DMS 273 (cell line): Measurements from ENCODE around the gene SMAD3.

Experiments used
- DNase-seq: peaks from one replicate; lab custom pipeline; 2025; ENCODE audit not compliant: unreplicated experiment; lab: John Stamatoyannopoulos, UW

The SMAD3 gene

DNA sequence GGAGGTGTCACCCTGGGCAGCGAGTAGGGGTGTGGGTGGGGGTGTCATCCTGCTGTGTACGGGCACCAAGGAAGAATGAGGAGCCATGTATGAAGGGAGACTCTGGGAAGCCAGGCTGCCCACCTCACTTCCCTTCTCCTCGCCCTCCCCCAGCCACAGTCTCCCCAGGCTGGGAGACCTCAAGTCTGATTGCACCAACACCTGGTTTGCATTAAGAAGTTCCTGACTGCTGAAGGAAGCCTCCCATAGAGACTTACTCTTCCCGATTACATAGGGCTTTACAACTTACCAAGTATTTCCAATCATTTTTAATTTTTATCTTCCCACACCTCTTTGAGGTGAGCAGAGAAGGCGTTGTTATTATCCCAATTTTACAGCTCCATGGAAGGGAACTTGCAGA lies 29.5 kb upstream of the SMAD3 start:
- no peak for DNase-seq

DNA sequence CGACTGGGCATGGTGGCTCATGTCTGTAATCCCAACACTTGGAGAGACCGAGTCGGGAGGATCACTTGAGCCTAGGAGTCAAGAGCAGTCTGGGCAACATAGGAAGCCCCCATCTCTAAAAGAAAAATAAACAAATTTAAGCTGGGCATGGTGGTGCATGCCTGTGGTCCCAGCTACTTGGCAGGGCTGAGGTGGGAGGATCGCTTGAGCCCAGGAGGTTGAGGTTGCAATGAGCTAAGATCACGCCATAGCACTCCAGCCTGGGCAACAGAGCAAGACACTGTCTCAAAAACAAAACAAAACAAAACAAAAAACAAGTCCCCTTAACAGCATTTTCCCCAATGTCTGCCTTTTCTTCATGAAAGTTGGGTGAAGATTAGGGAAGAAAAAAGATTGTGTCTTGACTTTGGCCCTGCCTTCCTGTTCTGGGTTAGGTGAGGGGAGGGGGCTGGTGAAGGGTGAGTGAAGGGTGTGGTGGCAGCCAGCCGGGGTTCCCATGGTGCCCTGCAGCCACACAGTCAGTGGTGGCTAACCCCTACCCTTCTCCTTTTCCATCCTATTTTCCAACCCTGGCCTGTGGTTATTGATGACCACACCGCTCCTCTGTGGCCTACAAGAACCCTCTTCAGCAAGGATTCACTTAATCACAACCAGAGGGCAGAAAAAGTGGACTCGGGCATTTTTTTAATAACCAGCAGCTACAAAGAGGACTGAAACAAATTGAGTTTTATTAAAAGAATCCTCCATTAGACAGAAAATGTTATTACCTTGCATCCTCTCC lies 28.4 kb upstream of the SMAD3 start:
- no peak for DNase-seq

DNA sequence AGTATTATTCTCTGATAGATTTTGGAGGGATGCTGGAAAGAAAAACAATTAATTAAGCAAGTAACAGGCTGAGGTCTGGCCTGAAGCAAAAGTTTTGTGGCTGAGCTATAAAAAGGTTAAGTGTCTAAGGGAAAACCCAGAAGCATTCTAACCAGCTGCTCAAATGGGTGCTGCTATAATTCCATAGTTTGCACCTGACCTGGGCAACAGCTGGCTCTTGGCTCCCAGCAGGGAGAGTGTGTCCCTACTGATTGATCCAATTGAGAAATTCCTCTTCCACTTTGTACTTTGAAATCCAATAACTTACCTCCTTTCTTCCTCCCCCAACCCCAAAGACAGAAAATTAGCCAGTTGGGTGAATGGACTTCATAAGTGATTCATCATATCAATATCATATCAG lies 27.7 kb upstream of the SMAD3 start:
- no peak for DNase-seq

DNA sequence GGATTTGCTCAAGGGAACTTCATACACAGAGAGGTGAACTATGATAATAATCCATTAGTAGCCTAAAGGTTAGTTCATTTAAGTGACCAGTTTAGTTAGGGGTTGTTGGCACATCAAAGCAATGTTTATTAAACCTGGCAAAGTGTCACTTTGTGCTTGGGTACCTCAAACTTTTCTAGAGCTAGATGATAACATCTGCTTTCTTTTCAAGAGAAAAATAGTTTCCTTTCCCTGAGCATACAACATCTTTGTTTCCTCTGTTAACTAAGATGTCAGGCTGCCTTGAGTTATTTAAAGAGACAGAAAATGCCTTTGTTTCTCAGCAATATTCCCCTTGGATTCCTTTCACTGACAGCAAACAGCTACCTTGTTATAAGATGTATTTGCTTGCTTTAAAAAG lies 26.7 kb upstream of the SMAD3 start:
- DNase-seq, result no peak

DNA sequence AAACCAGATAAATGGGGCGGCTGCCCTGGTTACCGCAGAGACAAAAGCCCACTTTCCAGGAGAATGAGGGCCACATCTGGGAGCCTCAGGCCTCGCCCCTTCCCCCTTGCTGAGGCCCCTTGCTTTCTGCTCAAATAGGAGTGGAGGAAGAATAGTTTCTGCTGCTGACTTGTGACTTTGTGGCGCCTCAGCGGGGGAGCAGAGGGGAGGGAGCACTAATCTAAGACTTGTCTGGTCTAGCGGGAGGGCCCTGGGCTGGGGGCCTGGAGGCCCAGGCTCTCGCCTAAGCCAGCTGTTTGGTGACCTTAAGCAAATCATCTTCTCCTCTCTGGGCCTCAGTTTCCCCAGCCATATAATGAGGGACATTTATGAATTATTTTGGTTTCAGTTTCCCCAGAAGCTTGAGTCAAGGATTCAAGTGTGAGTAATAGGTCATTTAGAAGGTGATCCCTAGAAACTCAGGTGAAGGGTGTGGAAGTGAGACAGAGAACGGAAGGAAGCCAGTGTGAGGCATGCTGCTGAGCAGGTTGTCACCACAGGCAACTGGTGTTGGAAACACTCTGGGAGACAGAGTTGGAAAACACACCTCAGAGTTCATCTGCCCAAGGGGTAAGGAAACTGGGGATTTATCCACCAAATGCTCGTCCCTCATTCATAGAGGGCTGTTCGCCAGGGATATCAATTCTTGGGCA lies 25.9 kb upstream of the SMAD3 start:
- no peak for DNase-seq

DNA sequence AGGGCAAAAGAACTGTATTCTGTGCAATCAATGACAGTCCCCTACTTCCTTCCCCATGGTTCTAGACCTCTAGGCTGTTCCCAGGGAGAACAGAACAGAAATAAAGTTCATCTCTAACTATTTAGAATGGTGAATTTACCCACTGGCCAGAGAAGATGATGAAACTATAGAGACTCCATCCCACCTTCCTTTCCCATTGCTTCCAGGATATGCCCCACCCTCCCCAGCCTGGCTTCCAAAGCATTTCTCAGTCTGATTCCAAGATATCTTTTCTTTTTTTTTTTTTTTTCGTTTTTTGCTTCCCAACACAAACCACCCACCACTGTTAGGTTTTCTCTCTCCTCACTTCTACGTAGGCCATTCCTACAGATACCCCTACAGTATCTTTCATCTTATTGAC lies 25.1 kb upstream of the SMAD3 start:
- no peak for DNase-seq

DNA sequence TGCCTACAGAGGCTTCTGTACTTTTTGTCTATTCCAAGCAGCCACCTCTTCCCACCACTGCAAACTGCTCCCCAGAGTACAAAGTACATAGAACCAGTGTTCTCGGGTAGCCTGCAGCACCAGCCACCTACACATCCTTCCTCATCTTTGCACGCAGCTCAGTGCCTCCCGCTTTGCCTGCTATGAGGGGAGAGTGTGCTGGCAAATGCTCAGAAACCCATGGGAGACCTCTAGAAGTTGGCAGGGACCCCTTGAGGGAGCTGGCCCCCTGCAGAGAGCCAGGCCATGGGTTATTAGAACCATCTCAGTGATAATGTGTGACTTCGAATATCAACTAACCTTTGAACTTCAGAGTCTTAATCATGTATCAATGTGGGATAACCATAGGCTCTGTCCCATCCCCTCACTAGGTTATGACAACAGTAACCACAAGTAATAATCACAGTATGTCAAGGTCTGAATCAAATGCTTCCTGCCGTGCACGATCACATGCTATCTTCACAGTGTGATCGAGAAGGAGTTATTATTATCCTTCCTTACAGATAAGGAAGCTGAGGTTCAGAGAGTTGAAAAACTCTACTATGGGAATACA lies 22.8 kb upstream of the SMAD3 start:
- DNase-seq, result no peak

DNA sequence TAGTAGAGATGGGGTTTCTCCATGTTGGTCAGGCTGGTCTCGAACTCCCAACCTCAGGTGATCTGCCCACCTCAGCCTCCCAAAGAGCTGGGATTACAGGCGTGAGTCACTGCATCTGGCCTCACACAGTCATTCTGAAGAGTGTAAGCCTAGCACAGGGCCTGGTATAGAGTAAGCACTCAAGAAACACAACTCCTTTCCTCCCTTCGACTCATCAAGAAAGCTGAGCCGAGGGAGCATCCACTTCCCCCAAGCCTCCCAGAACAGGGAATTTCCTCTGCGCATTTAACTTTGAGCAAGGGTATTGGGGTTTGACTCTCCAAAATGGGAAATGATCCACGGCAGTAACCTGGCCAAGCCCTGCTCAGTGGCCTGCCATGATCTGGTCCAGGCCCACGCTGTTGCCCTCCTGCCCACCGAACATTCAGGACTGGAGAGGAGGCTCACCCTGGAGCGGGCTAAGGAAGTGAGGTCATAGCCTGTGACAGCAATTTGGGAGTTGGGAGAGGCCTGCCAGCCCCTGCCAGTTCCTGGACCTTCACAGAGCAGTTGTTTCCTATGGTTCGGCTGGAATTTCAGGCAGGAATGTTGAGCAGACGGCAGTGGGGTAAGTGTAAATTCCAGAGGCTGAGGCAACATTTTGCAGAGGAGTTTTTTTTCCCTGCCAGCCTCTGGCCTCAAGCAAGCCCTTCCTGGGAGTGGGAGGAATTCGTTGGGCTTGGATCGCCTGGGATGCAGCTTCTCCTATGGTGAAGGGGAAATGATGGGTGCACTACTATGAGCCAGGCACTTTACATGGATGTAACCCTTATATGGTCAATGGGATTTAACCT lies 21.2 kb upstream of the SMAD3 start:
- DNase-seq, result no peak

DNA sequence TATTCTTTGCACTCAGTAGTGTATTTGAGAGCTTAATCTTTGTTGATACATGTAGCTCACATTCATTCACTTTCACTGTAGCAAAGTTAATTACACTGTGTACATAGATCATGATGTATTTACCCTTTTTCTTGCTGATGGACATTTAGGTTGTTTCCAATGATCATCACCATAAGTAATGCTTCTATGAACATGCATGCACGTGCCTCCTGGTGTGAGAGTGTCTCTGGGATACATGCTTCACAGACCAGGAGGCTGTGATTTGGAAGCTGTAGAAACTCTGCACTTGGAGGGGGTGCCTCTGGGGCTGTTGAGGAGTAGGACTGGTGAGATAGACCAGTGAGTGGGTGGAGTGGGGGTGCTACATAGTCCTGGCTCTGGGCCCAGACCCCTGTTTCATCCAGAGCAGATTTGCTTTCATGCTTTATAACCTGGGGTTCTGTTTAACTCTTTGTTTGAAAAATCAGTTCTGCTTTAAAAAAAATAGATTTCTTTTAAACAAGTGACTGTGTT lies 18.2 kb upstream of the SMAD3 start:
- no peak for DNase-seq

DNA sequence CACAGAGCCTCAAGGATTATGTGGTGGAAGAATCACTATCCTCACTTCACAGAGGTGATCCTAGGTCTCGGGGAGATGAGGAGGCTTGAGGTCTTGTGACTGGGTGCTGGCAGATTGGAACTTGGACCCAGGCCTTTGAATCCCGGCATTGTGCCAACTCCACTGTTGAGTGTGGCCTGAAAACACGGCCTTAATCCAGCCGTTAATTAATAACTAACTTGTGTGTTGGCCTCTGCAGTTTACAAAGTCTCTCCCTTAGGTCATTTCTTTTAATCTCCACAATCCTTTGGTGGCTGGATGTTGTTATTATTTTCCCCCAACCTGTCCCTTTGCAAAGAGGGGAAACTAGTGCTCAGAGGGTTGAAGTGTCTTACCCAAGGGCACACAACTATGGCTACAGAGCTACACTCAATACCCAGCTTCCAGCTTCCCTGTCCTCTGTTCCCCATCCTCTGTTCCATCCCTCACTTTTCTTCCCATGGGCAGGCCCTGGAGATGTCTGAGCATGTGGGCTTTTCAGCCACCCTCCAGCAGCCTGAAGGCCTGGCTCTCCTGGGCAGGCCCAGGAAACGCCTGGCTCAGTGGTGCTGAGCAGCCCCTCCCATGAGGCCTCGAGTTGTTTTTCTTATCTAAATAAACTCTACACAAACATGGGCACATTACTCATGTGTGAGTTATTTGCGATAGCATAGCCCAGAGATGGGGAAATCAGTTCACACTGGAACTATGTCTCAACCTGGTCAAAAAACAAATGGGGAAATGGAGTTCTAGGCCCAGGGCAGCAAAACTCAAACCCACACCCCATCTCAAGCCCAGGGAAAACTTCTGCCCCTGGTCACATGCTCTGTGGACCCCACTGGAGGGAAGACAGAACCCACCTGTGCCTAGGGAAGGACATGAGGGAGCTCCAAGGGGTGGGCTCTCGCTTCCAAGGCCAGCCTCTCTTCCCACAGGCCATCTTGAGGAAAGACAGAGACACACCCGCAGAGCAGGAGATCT lies 16.8 kb upstream of the SMAD3 start:
- DNase-seq, result no peak

DNA sequence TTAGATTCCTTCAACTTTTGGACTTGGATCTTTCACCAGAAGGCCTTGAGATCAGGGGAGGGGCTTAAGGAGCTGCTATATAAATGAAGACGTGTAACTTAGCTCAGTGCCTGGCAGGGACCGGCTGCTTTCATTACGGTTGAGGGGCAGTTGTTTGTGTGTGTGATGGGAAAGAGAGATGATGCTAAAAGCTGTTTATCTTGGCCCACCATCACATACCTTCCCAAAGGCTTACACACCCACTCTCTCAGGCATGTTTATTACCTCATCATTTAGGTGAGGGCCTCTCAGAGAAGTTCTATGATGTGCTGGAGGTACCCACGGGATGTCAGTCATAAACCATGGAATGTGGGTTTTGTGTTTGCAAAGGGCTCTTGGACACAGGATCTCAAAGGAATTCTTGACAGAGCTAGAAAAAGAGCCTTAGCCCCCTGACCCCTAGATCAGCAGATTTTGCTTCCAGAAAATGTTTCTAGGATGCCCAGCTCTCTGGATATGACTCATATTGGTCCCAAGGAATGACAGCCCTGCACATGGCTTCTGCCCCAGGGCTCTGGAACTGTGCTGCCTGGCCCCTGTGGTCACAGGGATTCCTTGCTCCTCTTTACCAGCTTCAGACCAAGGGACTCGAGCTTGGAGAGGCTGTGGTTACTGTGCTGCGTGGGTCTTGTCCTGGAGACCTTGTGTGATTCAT lies 15.9 kb upstream of the SMAD3 start:
- no peak for DNase-seq

DNA sequence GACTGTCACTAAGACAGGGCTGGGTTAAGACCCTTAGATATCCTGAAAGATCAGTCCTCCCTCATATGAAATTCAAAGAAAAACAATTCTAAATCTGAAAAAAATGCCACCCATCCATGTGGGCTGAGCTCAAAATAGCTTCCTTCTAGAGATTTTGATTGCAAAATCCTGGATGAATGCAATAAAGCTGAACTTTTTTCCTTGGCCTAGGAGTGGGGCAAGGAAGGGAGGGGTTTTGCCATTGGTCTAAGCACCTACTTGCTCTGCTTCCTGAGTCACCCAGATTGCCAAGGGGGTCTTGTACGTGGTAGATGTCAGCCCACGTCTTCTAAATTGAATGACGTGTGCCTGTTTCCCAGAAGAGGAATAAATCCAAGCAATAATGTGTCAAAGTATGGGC lies 15.3 kb upstream of the SMAD3 start:
- no peak for DNase-seq

DNA sequence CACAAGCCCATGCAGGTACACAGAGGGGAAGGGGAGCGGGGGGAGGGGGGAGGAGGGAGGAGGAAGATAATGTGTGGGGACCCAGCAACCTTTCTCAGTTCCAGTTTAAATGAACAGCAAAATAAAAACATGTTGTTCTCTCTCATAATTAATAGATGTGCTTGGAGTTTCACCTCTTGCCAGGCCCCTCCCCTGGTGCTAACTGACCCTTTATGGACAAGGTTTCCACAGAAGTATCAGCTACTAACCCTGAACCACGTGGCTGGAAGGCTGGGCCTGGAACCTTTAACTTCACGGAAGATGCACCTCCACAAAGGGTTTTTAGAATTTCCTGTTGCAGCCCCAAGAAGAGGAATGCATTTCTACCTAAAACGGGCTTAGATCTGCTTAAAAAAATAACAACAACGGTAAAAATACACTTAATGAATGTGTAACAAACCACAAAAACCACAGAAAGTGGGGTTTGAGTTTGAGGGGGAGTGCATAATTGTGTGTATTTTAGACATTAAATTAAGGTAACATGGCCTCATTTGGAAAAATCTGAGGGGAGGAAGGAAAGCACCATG lies 14.8 kb upstream of the SMAD3 start:
- no peak for DNase-seq

DNA sequence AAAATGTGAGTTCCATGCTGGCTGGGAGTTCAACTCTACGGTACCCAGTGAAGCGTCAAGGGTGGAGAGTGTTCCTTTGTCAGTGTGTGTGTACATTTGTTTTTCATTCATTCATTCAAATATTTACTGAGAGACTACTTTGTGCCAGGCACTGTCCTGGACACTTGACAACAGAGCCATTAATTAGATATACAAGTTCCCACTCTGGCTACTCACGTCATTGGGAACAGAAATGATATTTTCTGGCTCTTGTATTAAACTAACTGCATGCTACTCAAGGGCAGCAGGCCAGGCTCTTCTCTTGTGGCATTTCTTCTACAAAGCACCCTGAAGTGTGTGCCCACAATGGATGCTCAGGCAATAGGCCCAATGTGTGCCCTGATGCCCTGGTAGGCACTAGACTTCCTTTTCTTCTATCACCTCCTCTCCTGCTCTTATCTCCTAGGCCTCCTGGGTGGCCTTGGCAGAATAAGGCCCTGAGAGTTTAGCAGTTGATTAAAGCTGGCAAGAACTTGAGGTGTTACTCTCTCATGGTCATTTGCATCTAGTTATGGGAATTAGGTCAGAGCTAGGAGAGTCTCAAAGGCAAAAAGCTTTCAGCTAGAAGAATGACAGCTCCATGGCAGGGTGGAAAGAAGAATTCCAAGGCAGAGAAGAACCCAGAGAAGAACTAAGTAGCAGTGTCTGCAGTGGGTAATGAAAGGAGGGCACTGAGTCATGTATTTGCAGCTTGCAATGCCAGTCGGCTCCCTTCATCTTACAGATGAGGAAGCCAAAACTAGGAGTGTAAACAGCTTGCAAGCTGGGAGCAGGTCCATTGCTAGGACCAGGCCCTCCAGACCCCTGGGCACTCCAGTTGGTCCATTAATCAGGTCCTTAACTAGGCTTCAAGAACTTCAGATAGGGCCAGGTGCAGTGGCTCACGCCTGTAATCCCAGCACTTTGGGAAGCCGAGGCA lies 14.0 kb upstream of the SMAD3 start:
- DNase-seq, result no peak

DNA sequence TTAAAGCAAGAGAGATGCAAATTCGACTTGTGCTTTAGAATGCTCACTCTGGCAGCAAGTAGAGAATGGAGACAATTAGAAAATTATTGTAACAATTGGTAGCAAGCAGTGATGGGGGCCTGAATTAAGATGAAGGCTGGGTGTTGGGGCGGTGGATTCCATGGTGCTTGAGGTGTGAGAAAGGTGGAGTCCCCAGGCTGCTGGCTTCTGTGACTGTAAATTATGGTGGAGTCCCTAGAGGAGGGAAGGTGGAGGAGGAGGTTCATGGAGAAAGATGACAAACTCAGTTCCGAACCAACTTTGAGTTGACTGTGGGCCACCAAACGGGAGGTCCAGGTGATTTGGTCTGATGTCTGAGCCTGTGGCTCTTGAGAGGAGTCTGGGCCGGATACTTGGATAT lies 10.7 kb upstream of the SMAD3 start:
- no peak for DNase-seq

DNA sequence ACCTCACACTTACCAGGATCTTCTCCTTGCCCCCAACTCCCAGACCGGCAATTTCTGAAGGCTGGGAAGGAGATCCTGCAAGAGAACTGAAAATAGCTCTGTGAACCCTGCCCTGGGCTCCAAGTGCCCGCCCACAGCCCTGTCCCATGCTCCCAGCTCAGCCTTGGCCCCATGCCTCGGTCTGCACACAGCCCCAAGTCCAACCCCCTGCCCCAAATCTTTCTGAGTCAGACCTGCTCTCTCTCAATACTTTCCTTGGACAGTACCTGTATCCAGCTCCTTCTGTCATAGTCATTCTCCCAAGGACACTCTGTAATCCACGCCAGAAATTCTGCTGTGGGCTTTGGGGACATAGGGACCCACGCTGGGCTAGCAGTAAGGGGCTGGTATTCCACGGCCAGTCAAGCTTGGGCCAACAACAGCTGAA lies 6.3 kb upstream of the SMAD3 start:
- no peak for DNase-seq

DNA sequence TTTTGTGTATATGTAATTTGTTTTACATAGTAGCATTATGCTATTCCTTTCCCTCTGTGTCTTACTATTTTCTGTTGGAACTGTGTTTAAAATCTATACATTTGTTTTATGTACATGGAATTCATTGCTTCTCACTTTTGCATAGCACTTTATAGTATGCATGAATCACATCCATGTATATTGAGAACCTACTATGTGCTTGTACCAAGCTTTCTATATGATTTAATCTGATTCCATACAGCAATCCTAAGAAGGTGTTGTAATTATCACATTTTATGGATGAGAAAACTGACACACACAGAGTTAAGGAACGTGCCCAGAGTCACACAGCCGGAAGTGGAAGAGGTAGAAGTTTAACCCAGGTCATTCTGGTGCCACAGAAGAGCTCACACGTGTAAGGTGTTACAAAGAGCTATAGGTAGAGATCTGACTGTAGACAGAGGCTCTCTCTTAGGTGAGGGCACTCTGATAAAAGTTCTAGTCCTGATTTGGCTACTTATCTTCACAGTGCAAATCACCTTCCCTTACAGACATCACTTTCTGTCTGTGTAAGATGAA lies 3.5 kb upstream of the SMAD3 start:
- DNase-seq, result no peak
